GM23338 (cell line): ENCODE measurements around the gene ZNF12.

ENCODE experiments used
- CREB1 ChIP-seq: fragments of 250-450 bp; sonication (Bioruptor Pico); IDR thresholded peaks from 2 replicates; pipeline ENCODE4 v1.5.0; 2020; ENCODE audit warnings: low read depth, mild to moderate bottlenecking, moderate library complexity
- CTCF ChIP-seq, 2 experiments: fragments of 200-600 bp in 1 of 2; sonication (generic) in 1 of 2; conservative IDR thresholded peaks; 2 replicates each; pipeline versions ENCODE4 v1.5.1 to v1.6.1; 2016 to 2017; ENCODE audit warnings: antibody characterized with exemption in 2 of 2, low read depth in 2 of 2, mild to moderate bottlenecking in 2 of 2, moderate library complexity in 1 of 2
- ETS1 ChIP-seq: IDR thresholded peaks from 2 replicates; pipeline ENCODE4 v1.6.1; 2016; ENCODE audit warnings: antibody characterized with exemption
- EZH2 ChIP-seq: fragments of 200-600 bp; sonication (generic); IDR thresholded peaks from one replicate; pipeline ENCODE4 v1.8.0; 2017; ENCODE audit warnings: antibody characterized with exemption, mild to moderate bottlenecking, low read depth; ENCODE audit not compliant: unreplicated experiment
- JUNB ChIP-seq: IDR thresholded peaks from one replicate; pipeline ENCODE4 v1.6.1; 2016; ENCODE audit warnings: antibody characterized with exemption; ENCODE audit not compliant: unreplicated experiment
- POLR2AphosphoS5 ChIP-seq: IDR thresholded peaks from 2 replicates; pipeline ENCODE4 v1.6.1; 2016; ENCODE audit warnings: antibody characterized with exemption, low read depth
- REST ChIP-seq: IDR thresholded peaks from one replicate; pipeline ENCODE4 v1.6.1; 2018; ENCODE audit warnings: antibody characterized with exemption; ENCODE audit not compliant: unreplicated experiment

- TF ChIP-seq CTCF (conservative IDR thresholded peaks at IDR 0.05; ENCODE audit: low read depth in 2 of 2), result no peak
- no peak for TF ChIP-seq EZH2
- TF ChIP-seq JUNB, result no peak
- TF ChIP-seq POLR2AphosphoS5, result no peak
- TF ChIP-seq REST, result no peak
- no peak for TF ChIP-seq ETS1
- TF ChIP-seq CREB1 (CRISPR knock-in tag), result no peak
These were observed 58.0 kb downstream of the ZNF12 start for GRCh38 chr7:6648815-6649104.
